IMR-90 (cell line): ENCODE results near the gene MYH10. TPM values are rescaled to one million over a fixed set of nuclear protein-coding genes. Genes with fewer than 3 reads are reported as not detected.

Experiments
- ATAC-seq: fragments of 200-7000 bp; cut with Tn5 transposase; 2 replicates; pipeline ENCODE4 v1.9.1; 2020; ENCODE audit warnings: low read depth, mild to moderate bottlenecking, moderate library complexity
- BruUV-seq: library from RNA; stranded (reverse); fragments of 400-500 nt; replicated peaks from 2 replicates; lab custom pipeline; 2021; lab: Mats Ljungman, UMichigan
- CTCF ChIA-PET: fragments of 300-600 bp; formaldehyde crosslinking; extraction: SDS; loops from one replicate; lab custom pipeline; 2021; ENCODE audit warnings: antibody characterized with exemption; lab: Yijun Ruan, JAX
- POLR2A ChIA-PET: fragments of 300-600 bp; sonication (Branson Sonifier 250); formaldehyde crosslinking; loops from one replicate; lab custom pipeline; 2022; ENCODE audit warnings: antibody characterized with exemption; ENCODE audit not compliant: unreplicated experiment; lab: Charles Lee
- DNase-seq: peaks from one replicate; pipeline ENCODE4 v3.0.0; 2013
- H2AFZ ChIP-seq: replicated peaks from 2 replicates; pipeline ENCODE3; 2013; ENCODE audit warnings: low read length, mild to moderate bottlenecking; ENCODE audit not compliant: poor library complexity
- H2AK5ac ChIP-seq: 2 replicates; pipeline ENCODE4 v1.6.1; 2013; ENCODE audit warnings: low read depth, low read length, inconsistent platforms
- H2AK9ac ChIP-seq: replicated peaks from 2 replicates; pipeline ENCODE3; 2013; ENCODE audit warnings: mild to moderate bottlenecking, low read depth, low read length, moderate library complexity; ENCODE audit not compliant: poor library complexity
- H2BK120ac ChIP-seq: 2 replicates; pipeline ENCODE4 v1.6.1; 2013; ENCODE audit warnings: low read depth, low read length, inconsistent platforms
- H2BK15ac ChIP-seq: 3 replicates; pipeline ENCODE4 v1.6.1; 2013; ENCODE audit warnings: low read depth, low read length, inconsistent platforms
- H2BK20ac ChIP-seq: 2 replicates; pipeline ENCODE4 v1.6.1; 2013; ENCODE audit warnings: low read depth, mild to moderate bottlenecking, inconsistent platforms, low read length, moderate library complexity
- H2BK5ac ChIP-seq: 2 replicates; pipeline ENCODE4 v1.6.1; 2013; ENCODE audit warnings: mild to moderate bottlenecking, low read depth, low read length, inconsistent platforms; ENCODE audit not compliant: poor library complexity, severe bottlenecking
- H3K14ac ChIP-seq: replicated peaks from 2 replicates; pipeline ENCODE4 v1.6.1; 2013; ENCODE audit warnings: low read depth, low read length, inconsistent platforms
- H3K18ac ChIP-seq: 2 replicates; pipeline ENCODE4 v1.6.1; 2013; ENCODE audit warnings: low read depth, low read length, control low read depth
- H3K23ac ChIP-seq: 2 replicates; pipeline ENCODE4 v1.6.1; 2013; ENCODE audit warnings: low read depth, low read length, inconsistent platforms
- H3K27ac ChIP-seq: 2 replicates; pipeline ENCODE4 v1.5.1; 2013; ENCODE audit warnings: mild to moderate bottlenecking, control low read depth, low read length; ENCODE audit not compliant: insufficient read depth
- H3K27me3 ChIP-seq: 2 replicates; pipeline ENCODE4 v1.6.1; 2013; ENCODE audit warnings: low read length; ENCODE audit not compliant: control insufficient read depth, insufficient read depth
- H3K36me3 ChIP-seq: 2 replicates; pipeline ENCODE4 v1.6.1; 2013; ENCODE audit warnings: low read length, mixed read lengths; ENCODE audit not compliant: control insufficient read depth, insufficient read depth
- H3K4ac ChIP-seq: 2 replicates; pipeline ENCODE4 v1.6.1; 2013; ENCODE audit warnings: low read depth, low read length, inconsistent platforms
- H3K4me1 ChIP-seq: 2 replicates; pipeline ENCODE4 v1.6.1; 2013; ENCODE audit warnings: low read length, mixed read lengths; ENCODE audit not compliant: control insufficient read depth, insufficient read depth
- H3K4me2 ChIP-seq: 2 replicates; pipeline ENCODE4 v1.6.1; 2013; ENCODE audit warnings: low read depth, mild to moderate bottlenecking, control low read depth, low read length, moderate library complexity
- H3K4me3 ChIP-seq: 2 replicates; pipeline ENCODE4 v1.5.1; 2013; ENCODE audit warnings: low read depth, mild to moderate bottlenecking, control low read depth, low read length, moderate library complexity; ENCODE audit not compliant: insufficient read depth
- H3K56ac ChIP-seq: 2 replicates; pipeline ENCODE4 v1.6.1; 2013; ENCODE audit warnings: low read length, inconsistent platforms; ENCODE audit not compliant: insufficient read depth; ENCODE audit errors: extremely low read depth
- H3K79me1 ChIP-seq, 2 experiments: 2 replicates each; pipeline ENCODE4 v1.6.1; 2013; ENCODE audit warnings: low read length in 2 of 2, inconsistent platforms in 1 of 2, low read depth in 1 of 2
- H3K9ac ChIP-seq: 2 replicates; pipeline ENCODE4 v1.6.1; 2013; ENCODE audit warnings: low read depth, low read length, control low read depth
- H3K9me1 ChIP-seq: 2 replicates; pipeline ENCODE4 v1.6.1; 2013; ENCODE audit warnings: low read length, inconsistent platforms; ENCODE audit not compliant: insufficient read depth
- H3K9me3 ChIP-seq: 2 replicates; pipeline ENCODE4 v1.6.1; 2013; ENCODE audit warnings: low read length; ENCODE audit not compliant: control insufficient read depth, insufficient read depth
- H4K20me1 ChIP-seq: 2 replicates; pipeline ENCODE4 v1.6.1; 2013; ENCODE audit warnings: low read length, inconsistent platforms; ENCODE audit not compliant: insufficient read depth
- H4K5ac ChIP-seq: 2 replicates; pipeline ENCODE4 v1.6.1; 2013; ENCODE audit warnings: mild to moderate bottlenecking, low read depth, low read length, control low read depth
- H4K8ac ChIP-seq, 2 experiments: 2 replicates each; pipeline ENCODE4 v1.6.1; 2013; ENCODE audit warnings: low read depth in 2 of 2, low read length in 2 of 2, control low read depth in 1 of 2, inconsistent platforms in 1 of 2
- H4K91ac ChIP-seq: 2 replicates; pipeline ENCODE4 v1.6.1; 2013; ENCODE audit warnings: low read depth, low read length, inconsistent platforms; ENCODE audit not compliant: insufficient read depth
- CEBPB ChIP-seq: IDR thresholded peaks from 2 replicates; pipeline ENCODE4 v1.6.1; 2012; ENCODE audit warnings: low read depth, low read length, improper control_type of control experiment
- CHD1 ChIP-seq: IDR thresholded peaks from 2 replicates; pipeline ENCODE4 v1.6.1; 2012; ENCODE audit warnings: low read depth, low read length, improper control_type of control experiment
- CTCF ChIP-seq: conservative IDR thresholded peaks from 2 replicates; pipeline ENCODE4 v1.5.1; 2012; ENCODE audit warnings: mild to moderate bottlenecking, low read depth, low read length, improper control_type of control experiment
- ELK1 ChIP-seq: fragments of 150-350 bp; IDR thresholded peaks from 2 replicates; pipeline ENCODE4 v1.6.1; 2016; ENCODE audit warnings: low read depth, mild to moderate bottlenecking, low read length, moderate library complexity, borderline replicate concordance
- FOS ChIP-seq: fragments of 150-350 bp; IDR thresholded peaks from 2 replicates; pipeline ENCODE4 v1.6.1; 2016; ENCODE audit warnings: low read depth, low read length
- MAFK ChIP-seq: IDR thresholded peaks from 2 replicates; pipeline ENCODE4 v1.6.1; 2012; ENCODE audit warnings: low read depth, low read length, improper control_type of control experiment
- MAZ ChIP-seq: IDR thresholded peaks from 2 replicates; pipeline ENCODE4 v1.6.1; 2012; ENCODE audit warnings: low read depth, mild to moderate bottlenecking, low read length, improper control_type of control experiment, moderate library complexity, borderline replicate concordance
- MXI1 ChIP-seq: IDR thresholded peaks from 2 replicates; pipeline ENCODE4 v1.6.1; 2012; ENCODE audit warnings: low read depth, mild to moderate bottlenecking, low read length, moderate library complexity, borderline replicate concordance
- NFE2L2 ChIP-seq: fragments of 150-350 bp; IDR thresholded peaks from 2 replicates; pipeline ENCODE4 v1.6.1; 2016; ENCODE audit warnings: low read depth, mild to moderate bottlenecking, low read length
- POLR2A ChIP-seq: IDR thresholded peaks from 2 replicates; pipeline ENCODE4 v1.6.1; 2012; ENCODE audit warnings: mild to moderate bottlenecking, low read depth, low read length
- RAD21 ChIP-seq: IDR thresholded peaks from 2 replicates; pipeline ENCODE4 v1.6.1; 2012; ENCODE audit warnings: low read length, improper control_type of control experiment
- RCOR1 ChIP-seq: IDR thresholded peaks from 2 replicates; pipeline ENCODE4 v1.6.1; 2012; ENCODE audit warnings: mild to moderate bottlenecking, low read length, improper control_type of control experiment; ENCODE audit not compliant: insufficient replicate concordance
- RFX5 ChIP-seq: IDR thresholded peaks from 2 replicates; pipeline ENCODE4 v1.8.0; 2012; ENCODE audit warnings: low read depth, mild to moderate bottlenecking, low read length, moderate library complexity
- SMC3 ChIP-seq: fragments of 150-350 bp; IDR thresholded peaks from 2 replicates; pipeline ENCODE4 v1.6.1; 2016; ENCODE audit warnings: low read depth, mild to moderate bottlenecking, antibody characterized with exemption, low read length, moderate library complexity
- USF2 ChIP-seq: fragments of 150-350 bp; IDR thresholded peaks from 2 replicates; pipeline ENCODE4 v1.6.1; 2017; ENCODE audit warnings: mild to moderate bottlenecking, antibody characterized with exemption, low read length, low read depth
- WGBS, 2 experiments: methylation state at CpG; one replicate each; pipeline versions ENCODE4 v1.1.5 to v1.1.7; 2013; ENCODE audit warnings: missing lambda C conversion rate in 2 of 2; ENCODE audit not compliant: insufficient read length in 1 of 2; ENCODE audit errors: extremely low coverage in 2 of 2; 5-methylcytosine and 5-hydroxymethylcytosine counted together
- dilution Hi-C: fragments of 300-500 bp; cut with HindIII; formaldehyde crosslinking; loops from one replicate; pipeline ENCODE4 v1.14.3; 2018; ENCODE audit warnings: low sequenced_read_pairs; ENCODE audit not compliant: unreplicated experiment
- in situ Hi-C: fragments of 300-500 bp; cut with MboI; formaldehyde crosslinking; loops from 3 replicates; pipeline ENCODE4 v1.14.3; 2019; ENCODE audit warnings: low sequenced_read_pairs, inconsistent platforms, mixed read lengths
- intact Hi-C: fragments of 100-400 bp; cut with micrococcal nuclease; formaldehyde crosslinking; loops from 2 replicates; pipeline ENCODE4 v1.10.0; 2022
- polyA plus RNA-seq, 3 experiments: library from polyadenylated mRNA; depleted of rRNA; stranded (reverse); fragments of >200 nt; gene quantifications; 2 replicates each; pipeline ENCODE4 v1.2.3, GENCODE V29; 2012; ENCODE audit warnings: low replicate concordance in 1 of 3
- total RNA-seq: library from RNA; depleted of rRNA; stranded (reverse); fragments of >200 nt; gene quantifications from 2 replicates; pipeline ENCODE4 v1.2.3, GENCODE V29; 2012

Gene MYH10
- total and polyA plus RNA-seq, 2 of the 4 experiments (the other 2 are of a cell fraction): 71.2 to 95.2 TPM

GRCh38 chr17:8504460-8505207 lies 125.9 kb downstream of the MYH10 start:
- Histone ChIP-seq H3K36me3 (peaks cover 69% of the 10 kb centered on the region), H3K4me2 (no peak overlapping the region), H2BK20ac (no peak overlapping the region), H4K20me1 (no peaks in the 10 kb centered on the region; the same call in 1 of the 2 replicates), H3K18ac (no peak overlapping the region), H4K8ac (no peak overlapping the region), H3K9me3 (no peaks in the 10 kb centered on the region), H2AK9ac (no peak overlapping the region), H4K5ac (no peak overlapping the region), H2AK5ac (no peak overlapping the region), H3K27ac (peak overlapping the region; percentile 34; the same call in 1 of the 2 replicates), H3K9ac (no peak overlapping the region), H2AFZ (no peak overlapping the region), H2BK120ac (no peak overlapping the region), H3K9me1 (no peaks in the 10 kb centered on the region; the same call in 1 of the 2 replicates), H2BK5ac (no peak overlapping the region), H3K79me1 (peaks cover 0 to 4% of the 10 kb centered on the region in 2 experiments; a peak in 2 of 4 replicates), H3K14ac (no peak overlapping the region), H2BK15ac (no peak overlapping the region), H3K23ac (no peak overlapping the region), H3K4me1 (peaks cover 8% of the 10 kb centered on the region), H3K4ac (no peak overlapping the region), H4K91ac (no peak overlapping the region), H3K27me3 (no peaks in the 10 kb centered on the region), H3K56ac (no peak overlapping the region), H3K4me3 (no peak overlapping the region)
- intact Hi-C loops: no loop called here
- ATAC-seq: no peak
- POLR2A ChIA-PET: no interaction called here
- DNase-seq: no peak
- dilution Hi-C loops: no loop called here
- CTCF ChIA-PET: no interaction called here
- WGBS, 2 experiments: 100% methylated on average over 7 of the region's 18 CpGs; no CpG with 5 or more reads in 1 of the 2 experiments
- in situ Hi-C loops: no loop called here
- no TSS peak for BruUV-seq
- TF ChIP-seq MAZ: no peak
- no peak for TF ChIP-seq CHD1
- no peak for TF ChIP-seq USF2
- TF ChIP-seq NFE2L2: no peak
- no peak for TF ChIP-seq CEBPB
- TF ChIP-seq MAFK: no peak
- TF ChIP-seq CTCF: no peak
- no peak for TF ChIP-seq POLR2A
- no peak for TF ChIP-seq MXI1
- TF ChIP-seq SMC3: no peak
- TF ChIP-seq ELK1: no peak
- TF ChIP-seq FOS: no peak
- no peak for TF ChIP-seq RCOR1
- no peak for TF ChIP-seq RFX5
- TF ChIP-seq RAD21: no peak
